T-cell (primary cell): ENCODE data around the gene ALPL. TPM values are rescaled to one million over a fixed set of nuclear protein-coding genes. Genes with fewer than 3 reads are reported as not detected.

Experiments
- ATAC-seq, 4 experiments: fragments of 200-7000 bp in 3 of 4; fragments of 150-1000 bp in 1 of 4; cut with Tn5 transposase; replicated peaks in 1 of 4; 1 replicate in 3 of 4; 2 replicates in 1 of 4; pipeline ENCODE4 v1.10.0; 2021; ENCODE audit warnings: moderate library complexity in 3 of 4, mild to moderate bottlenecking in 2 of 4, moderate number of reproducible peaks in 1 of 4
- CTCF ChIA-PET, 2 donors: fragments of 300-600 bp; sonication (Branson Sonifier 250); formaldehyde crosslinking; loops; one replicate each; lab custom pipeline; 2022; ENCODE audit warnings: antibody characterized with exemption in 2 of 2; lab: Charles Lee
- POLR2A ChIA-PET, 2 donors: fragments of 300-600 bp; sonication (Branson Sonifier 250); formaldehyde crosslinking; loops; one replicate each; lab custom pipeline; 2022; ENCODE audit warnings: antibody characterized with exemption in 2 of 2; lab: Charles Lee
- DNase-seq, 35 experiments: peaks; one replicate each; pipeline versions ENCODE4 v3.0.0 to v3.0.0-alpha.2; 2013 to 2023
- H3K27ac ChIP-seq: one replicate; pipeline ENCODE4 v1.5.1; 2013; ENCODE audit warnings: low read length
- H3K27me3 ChIP-seq, 2 experiments: replicated peaks in 1 of 2; 1 replicate in 1 of 2; 2 replicates in 1 of 2; pipeline versions ENCODE4 v1.6.1 to v1.7.0; 2013; ENCODE audit warnings: low read length in 1 of 2, mixed read lengths in 1 of 2; ENCODE audit not compliant: control insufficient read depth in 2 of 2, insufficient read depth in 2 of 2; ENCODE audit errors: extremely low read depth in 1 of 2
- H3K36me3 ChIP-seq, 2 donors: 1 replicate in 1 of 2; 2 replicates in 1 of 2; pipeline versions ENCODE4 v1.6.1 to v1.7.0; 2013; ENCODE audit warnings: low read length in 1 of 2; ENCODE audit not compliant: control insufficient read depth in 2 of 2, insufficient read depth in 1 of 2; ENCODE audit errors: extremely low read depth in 1 of 2
- H3K4me1 ChIP-seq, 2 experiments: 1 replicate in 1 of 2; 2 replicates in 1 of 2; pipeline versions ENCODE4 v1.6.1 to v1.7.0; 2013; ENCODE audit warnings: low read length in 2 of 2, mixed read lengths in 1 of 2; ENCODE audit not compliant: insufficient read depth in 2 of 2, control insufficient read depth in 1 of 2; ENCODE audit errors: extremely low read depth in 1 of 2
- H3K4me3 ChIP-seq, 2 donors: 1 replicate in 1 of 2; 2 replicates in 1 of 2; pipeline versions ENCODE4 v1.5.1 to v1.7.0; 2013; ENCODE audit warnings: mild to moderate bottlenecking in 2 of 2, low read length in 1 of 2, moderate library complexity in 1 of 2; ENCODE audit not compliant: control insufficient read depth in 1 of 2; ENCODE audit errors: extremely low read depth in 1 of 2
- H3K9me3 ChIP-seq: 2 replicates; pipeline ENCODE4 v1.7.0; 2013
- H3K27ac Mint-ChIP-seq, 2 donors: one replicate each; pipeline ENCODE4 v1.8.0; 2020 to 2021; ENCODE audit warnings: mild to moderate bottlenecking in 2 of 2, mixed read lengths in 2 of 2
- H3K27me3 Mint-ChIP-seq, 2 donors: one replicate each; pipeline ENCODE4 v1.8.0; 2021 to 2022; ENCODE audit warnings: mixed read lengths in 2 of 2
- H3K36me3 Mint-ChIP-seq: one replicate; pipeline ENCODE4 v1.8.0; 2021; ENCODE audit warnings: mixed read lengths
- H3K4me1 Mint-ChIP-seq, 3 donors: one replicate each; pipeline ENCODE4 v1.8.0; 2020 to 2022; ENCODE audit warnings: mixed read lengths in 3 of 3, mild to moderate bottlenecking in 1 of 3
- H3K4me3 Mint-ChIP-seq, 3 donors: one replicate each; pipeline ENCODE4 v1.8.0; 2020 to 2022; ENCODE audit warnings: mild to moderate bottlenecking in 3 of 3, mixed read lengths in 3 of 3, moderate library complexity in 3 of 3
- H3K9me3 Mint-ChIP-seq, 3 donors: one replicate each; pipeline ENCODE4 v1.8.0; 2020 to 2022; ENCODE audit warnings: mixed read lengths in 3 of 3
- WGBS: methylation state at CpG from one replicate; pipeline ENCODE4 v1.1.5; 2013; ENCODE audit warnings: missing lambda C conversion rate; ENCODE audit not compliant: insufficient coverage; 5-methylcytosine and 5-hydroxymethylcytosine counted together
- total RNA-seq, 35 experiments: library from RNA in 6 of 35; stranded (reverse) in 6 of 35; fragments of 120-200 nt in 1 of 35; gene quantifications; one replicate each; pipeline versions ENCODE4 v1.2.1 to v1.2.4 and lab custom pipeline; 2013 to 2026

Gene ALPL
- total RNA-seq, 5 donors from 2014 or later (not counting 1 experiment from before 2014, with no cell fraction given): 0.20 to 0.44 (median 0.41) TPM; not detected in 2

- Mint-ChIP-seq H3K27me3 (peaks cover 5 to 29% of the 10 kb centered on the region in 2 donors), H3K27ac (no peak overlapping the region), H3K4me3 (no peak overlapping the region), H3K36me3 (no peaks in the 10 kb centered on the region), H3K4me1 (no peaks in the 10 kb centered on the region), H3K9me3 (no peaks in the 10 kb centered on the region)
- H3K27me3 ChIP-seq: peaks cover 0 to 41% of the 10 kb centered on the region in 2 experiments
- no peaks in the 10 kb centered on the region for H3K36me3 ChIP-seq
- POLR2A ChIA-PET: interaction anchor here in 1 of 2 donors (0.7 kb wide), 1 partner anchor 1029 kb away, joined by 3 read pairs; no protein-coding TSS in a partner anchor
- DNase-seq: no peak
- no peak overlapping the region for H3K4me3 ChIP-seq
- no peak for ATAC-seq
- WGBS: no CpG with 5 or more reads among the region's 5 CpGs
- no peak overlapping the region for H3K27ac ChIP-seq
- CTCF ChIA-PET: no interaction called here
- H3K9me3 ChIP-seq: no peaks in the 10 kb centered on the region
- no peaks in the 10 kb centered on the region for H3K4me1 ChIP-seq
These were observed 50.8 kb downstream of the ALPL start for GRCh38 chr1:21559788-21560567.

GRCh38 chr1:21560916-21561638, 51.9 kb downstream of the ALPL start:
- DNase-seq (no peak), ATAC-seq (no peak)
- peaks cover 0 to 37% of the 10 kb centered on the region in 2 experiments for H3K27me3 ChIP-seq
- Mint-ChIP-seq H3K4me1 (no peaks in the 10 kb centered on the region), H3K36me3 (no peaks in the 10 kb centered on the region), H3K27ac (no peak overlapping the region), H3K9me3 (no peaks in the 10 kb centered on the region), H3K4me3 (no peak overlapping the region), H3K27me3 (peaks cover 5 to 21% of the 10 kb centered on the region in 2 donors)
- no peaks in the 10 kb centered on the region for H3K4me1 ChIP-seq
- no peak overlapping the region for H3K27ac ChIP-seq
- no peaks in the 10 kb centered on the region for H3K36me3 ChIP-seq
- ChIA-PET CTCF (no interaction called here), POLR2A (no interaction called here)
- no peaks in the 10 kb centered on the region for H3K9me3 ChIP-seq
- 88% methylated on average over 4 of the region's 12 CpGs for WGBS
- no peak overlapping the region for H3K4me3 ChIP-seq

- no peaks in the 10 kb centered on the region for H3K9me3 Mint-ChIP-seq
These were observed 53.7 kb downstream of the ALPL start for GRCh38 chr1:21562896-21563295.

GRCh38 chr1:21563971-21564370, 54.7 kb downstream of the ALPL start:
- H3K36me3 Mint-ChIP-seq: no peaks in the 10 kb centered on the region
- Histone ChIP-seq H3K9me3 (no peaks in the 10 kb centered on the region), H3K4me3 (no peak overlapping the region), H3K27ac (no peak overlapping the region), H3K4me1 (no peaks in the 10 kb centered on the region), H3K27me3 (peaks cover 0 to 13% of the 10 kb centered on the region in 2 experiments), H3K36me3 (no peaks in the 10 kb centered on the region)
- ATAC-seq (no peak), DNase-seq (no peak)
- 95% methylated on average over 14 of the region's 17 CpGs for WGBS
- H3K4me1 Mint-ChIP-seq: no peaks in the 10 kb centered on the region
- no peak overlapping the region for H3K4me3 Mint-ChIP-seq
- POLR2A ChIA-PET: no interaction called here
- CTCF ChIA-PET: no interaction called here
- H3K27me3 Mint-ChIP-seq: peaks cover 0 to 7% of the 10 kb centered on the region in 2 donors
- no peaks in the 10 kb centered on the region for H3K9me3 Mint-ChIP-seq
- no peak overlapping the region for H3K27ac Mint-ChIP-seq

More at GRCh38 chr1:21562896-21563295, 53.7 kb downstream of the ALPL start:
- peaks cover 0 to 9% of the 10 kb centered on the region in 2 donors for H3K27me3 Mint-ChIP-seq
- H3K27ac Mint-ChIP-seq: no peak overlapping the region
- H3K9me3 ChIP-seq: no peaks in the 10 kb centered on the region
- H3K4me1 ChIP-seq: no peaks in the 10 kb centered on the region
- H3K36me3 ChIP-seq: no peaks in the 10 kb centered on the region
- H3K4me1 Mint-ChIP-seq: no peaks in the 10 kb centered on the region
- ChIA-PET POLR2A (no interaction called here), CTCF (no interaction called here)
- no peak overlapping the region for H3K4me3 Mint-ChIP-seq
- H3K4me3 ChIP-seq: no peak overlapping the region
- H3K27ac ChIP-seq: no peak overlapping the region
- peaks cover 0 to 23% of the 10 kb centered on the region in 2 experiments for H3K27me3 ChIP-seq
- ATAC-seq (no peak), DNase-seq (no peak)
- 89% methylated on average over 8 of the region's 15 CpGs for WGBS
- no peaks in the 10 kb centered on the region for H3K36me3 Mint-ChIP-seq

GRCh38 chr1:21564521-21565095, 55.4 kb downstream of the ALPL start:
- DNase-seq: no peak
- H3K27ac Mint-ChIP-seq: no peak overlapping the region
- POLR2A ChIA-PET: no interaction called here
- Histone ChIP-seq H3K9me3 (no peaks in the 10 kb centered on the region), H3K36me3 (no peaks in the 10 kb centered on the region), H3K27me3 (peaks cover 0 to 9% of the 10 kb centered on the region in 2 experiments), H3K4me1 (no peaks in the 10 kb centered on the region), H3K27ac (no peak overlapping the region), H3K4me3 (no peak overlapping the region)
- no peak overlapping the region for H3K4me3 Mint-ChIP-seq
- H3K4me1 Mint-ChIP-seq: no peaks in the 10 kb centered on the region
- H3K9me3 Mint-ChIP-seq: no peaks in the 10 kb centered on the region
- H3K36me3 Mint-ChIP-seq: no peaks in the 10 kb centered on the region
- no peak for ATAC-seq
- 97% methylated on average over 5 of the region's 14 CpGs for WGBS
- H3K27me3 Mint-ChIP-seq: peaks cover 0 to under 1% of the 10 kb centered on the region in 2 donors
- CTCF ChIA-PET: no interaction called here

GRCh38 chr1:21565285-21565684, 56.1 kb downstream of the ALPL start:
- Histone ChIP-seq H3K36me3 (no peaks in the 10 kb centered on the region), H3K27ac (no peak overlapping the region), H3K4me1 (no peaks in the 10 kb centered on the region), H3K9me3 (no peaks in the 10 kb centered on the region), H3K4me3 (no peak overlapping the region), H3K27me3 (peaks cover 0 to 11% of the 10 kb centered on the region in 2 experiments)
- no peaks in the 10 kb centered on the region for H3K36me3 Mint-ChIP-seq
- no peak overlapping the region for H3K27ac Mint-ChIP-seq
- ChIA-PET CTCF (no interaction called here), POLR2A (no interaction called here)
- no peak for DNase-seq
- H3K9me3 Mint-ChIP-seq: no peaks in the 10 kb centered on the region
- H3K27me3 Mint-ChIP-seq: no peaks in the 10 kb centered on the region
- H3K4me3 Mint-ChIP-seq: no peak overlapping the region
- no peaks in the 10 kb centered on the region for H3K4me1 Mint-ChIP-seq
- WGBS: 34% methylated on average over 2 of the region's 8 CpGs
- ATAC-seq: no peak
